Transverse colon (tissue), 4 donors: ENCODE results near the gene TBX3.

ENCODE experiments used
- CTCF ChIP-seq, 5 experiments: fragments of 200-600 bp in 3 of 5; fragments of 450-650 bp in 2 of 5; sonication (generic) in 3 of 5; IDR thresholded peaks; 1 replicate in 2 of 5; 2 replicates in 3 of 5; pipeline ENCODE4 v1.5.1; 2016 to 2017; ENCODE audit warnings: antibody characterized with exemption in 5 of 5, inconsistent platforms in 3 of 5, mild to moderate bottlenecking in 2 of 5, moderate library complexity in 1 of 5
- EP300 ChIP-seq: sonication (generic); formaldehyde crosslinking; IDR thresholded peaks from one replicate; pipeline ENCODE4 v1.6.1; 2017; ENCODE audit warnings: antibody characterized with exemption, low read depth
- POLR2A ChIP-seq: fragments of 450-650 bp; IDR thresholded peaks from one replicate; pipeline ENCODE4 v1.6.1; 2016; ENCODE audit warnings: antibody characterized with exemption, mild to moderate bottlenecking, moderate library complexity
- POLR2AphosphoS5 ChIP-seq, 3 donors: sonication (generic); formaldehyde crosslinking; IDR thresholded peaks; one replicate each; pipeline ENCODE4 v1.6.1; 2016; ENCODE audit warnings: antibody characterized with exemption in 3 of 3

GRCh38 chr12:114661245-114661644 is 22.7 kb downstream of the TBX3 start:
- TF ChIP-seq POLR2A (no peak), CTCF (IDR thresholded peaks at IDR 0.05) (no peak), POLR2AphosphoS5 (IDR thresholded peaks at IDR 0.05) (no peak), EP300 (no peak)
